DMS53 treated with DMSO at 0.1 percent for 48 hours (cell line): ENCODE measurements around the gene MRAS.
A peak's percentile ranks its signal among the peaks of the same experiment; 100 is the strongest.

Source experiments
- DNase-seq: peaks from one replicate; lab custom pipeline; 2025; ENCODE audit not compliant: unreplicated experiment; lab: John Stamatoyannopoulos, UW

The MRAS gene

DNA sequence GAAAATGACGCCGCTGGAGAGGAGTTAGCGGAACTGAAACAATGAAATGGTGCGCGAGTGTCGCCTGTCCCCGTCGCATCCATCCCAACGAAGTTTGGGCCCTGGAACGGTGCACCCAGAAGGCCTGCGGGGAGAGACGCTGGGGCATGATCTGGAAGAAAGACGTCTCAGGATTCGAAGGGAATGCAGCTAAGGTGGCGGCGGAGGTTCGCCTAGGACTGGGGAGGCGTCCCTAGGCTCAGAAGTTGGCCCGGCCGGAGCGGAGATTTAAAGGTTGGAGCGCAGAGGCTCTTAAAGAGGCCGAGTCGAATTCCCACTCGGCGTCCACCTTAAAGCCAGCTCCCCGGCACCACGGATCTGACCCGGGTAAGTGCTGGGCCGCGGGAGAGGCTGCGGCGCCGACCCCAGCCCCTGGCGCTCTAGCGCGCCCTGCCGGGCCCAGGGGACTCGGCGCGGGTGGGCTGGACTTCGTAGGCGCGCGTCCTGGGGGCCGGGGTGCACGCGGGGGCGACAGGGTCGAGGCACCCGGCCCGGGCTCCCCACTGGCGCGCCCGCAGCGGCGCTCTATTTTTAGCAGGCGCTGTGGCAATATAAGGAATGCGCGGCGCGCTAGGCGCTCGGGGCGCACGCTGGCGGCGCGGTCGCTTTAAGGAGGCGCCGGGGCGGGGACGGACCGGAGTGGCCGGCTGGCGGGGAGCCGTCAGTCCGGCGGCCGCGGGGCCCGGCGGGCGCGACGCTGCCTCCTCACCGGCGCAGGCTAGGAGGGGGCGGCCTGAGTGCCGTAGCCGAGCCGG lies at the start of gene MRAS:
TSS of gene MRAS (plus strand) at position 620 of the 794 bp plus-strand sequence. CDS start 24,305 bp downstream, outside the sequence.
- peak; percentile 5 for DNase-seq

GRCh38 chr3:138300647-138301046 lies 47.7 kb upstream of the MRAS start:
- no peak for DNase-seq

DNA sequence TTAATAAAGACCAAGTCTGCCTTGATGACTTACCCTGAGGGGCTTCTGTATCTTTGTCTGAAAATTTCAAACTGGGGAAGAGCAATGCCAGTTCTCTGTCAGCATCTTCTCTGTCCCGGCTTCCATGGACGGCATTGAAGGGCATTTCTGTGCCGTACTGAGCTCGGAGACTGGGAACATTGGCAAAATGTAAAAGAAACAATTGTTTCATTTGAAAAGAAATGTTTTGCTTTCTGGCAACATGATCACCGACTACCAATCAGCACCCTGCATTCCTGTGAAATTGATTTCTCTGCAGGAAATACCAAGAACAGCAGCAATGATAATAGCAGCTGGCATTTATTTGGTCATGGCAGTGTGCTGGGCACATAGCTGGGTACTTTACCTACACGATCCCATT lies 44.9 kb upstream of the MRAS start:
- DNase-seq = no peak

DNA sequence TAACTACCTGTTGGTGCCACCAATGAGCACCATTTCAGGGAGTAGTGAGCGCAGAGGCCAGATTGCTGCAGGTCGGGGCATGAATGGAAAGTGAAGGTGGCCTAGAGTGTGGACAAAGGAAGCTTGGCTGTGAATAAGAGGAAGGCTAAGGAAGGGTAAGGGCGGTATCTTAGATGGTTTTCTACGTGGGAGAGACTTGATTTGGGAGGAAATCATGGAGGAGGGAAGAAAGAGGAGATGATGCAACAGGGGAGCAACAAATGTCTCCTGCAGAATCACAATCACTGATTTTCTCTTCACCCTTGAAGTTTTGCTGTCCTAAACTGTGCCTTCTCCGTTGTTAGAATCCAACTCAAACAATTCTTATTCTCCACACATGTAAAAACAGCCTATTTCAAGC lies 40.5 kb upstream of the MRAS start:
- no peak for DNase-seq

DNA sequence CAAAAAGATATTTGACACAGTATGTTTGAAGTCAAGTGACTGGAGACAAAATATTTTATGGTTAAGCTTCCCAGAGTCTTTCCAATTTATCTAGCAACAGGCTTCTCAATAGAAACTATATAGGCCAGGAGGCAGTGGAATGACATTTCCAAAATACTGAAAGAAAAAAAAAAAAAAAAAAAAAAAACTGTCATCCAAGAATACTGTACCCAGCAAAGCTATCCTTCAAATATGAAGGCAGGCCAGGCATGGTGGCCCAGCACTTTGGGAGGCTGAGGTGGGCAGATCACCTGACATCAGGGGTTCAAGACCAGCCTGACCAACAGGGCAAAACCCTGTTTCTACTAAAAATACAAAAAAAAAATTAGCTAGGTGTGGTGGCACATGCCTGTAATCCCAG lies 39.6 kb upstream of the MRAS start:
- no peak for DNase-seq

- DNase-seq = no peak
Measured at GRCh38 chr3:138310494-138310893, 37.9 kb upstream of the MRAS start.

- DNase-seq = no peak
Measured at GRCh38 chr3:138314751-138315150, 33.6 kb upstream of the MRAS start.

DNA sequence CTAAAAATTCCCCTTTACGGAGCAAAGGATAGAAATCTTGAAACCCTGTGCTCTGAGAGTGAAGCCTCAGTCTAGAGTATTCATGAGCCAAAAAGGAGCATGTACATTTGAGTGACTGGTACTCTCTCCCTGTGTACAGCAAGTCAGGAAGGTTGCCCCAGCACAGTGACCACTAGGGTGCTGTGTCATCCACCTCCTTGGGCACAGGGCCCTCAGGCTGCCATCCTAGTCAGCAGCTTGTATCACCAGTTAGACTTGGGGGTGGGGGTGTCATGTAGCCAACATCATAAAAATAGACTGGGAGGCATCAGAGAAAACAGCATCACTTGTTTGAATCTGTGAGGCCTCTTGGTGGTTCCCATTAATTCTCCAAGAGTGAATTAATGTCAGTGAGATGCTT lies 30.7 kb upstream of the MRAS start:
- DNase-seq = no peak

GRCh38 chr3:138323971-138324370 lies 24.4 kb upstream of the MRAS start:
- DNase-seq = no peak

DNA sequence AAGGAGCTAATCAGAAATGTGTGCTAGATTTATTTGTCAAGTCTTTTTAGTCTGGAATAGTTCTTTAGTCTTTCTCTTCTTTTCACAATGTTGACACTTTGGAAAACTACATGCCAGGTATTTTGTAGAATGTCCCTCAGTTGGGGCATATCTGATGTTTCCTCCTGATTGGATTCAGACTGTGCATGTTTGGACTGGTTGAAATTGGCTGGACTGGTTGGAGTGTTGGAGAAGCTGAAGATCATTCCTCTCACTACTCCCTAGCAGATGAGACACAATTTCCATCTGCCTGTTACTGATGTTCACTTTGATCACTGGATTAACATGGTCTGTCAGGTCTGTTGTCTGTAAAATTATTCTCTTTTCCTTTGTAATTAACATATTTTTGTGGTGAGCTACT lies 22.4 kb upstream of the MRAS start:
- no peak for DNase-seq

- DNase-seq = no peak
Measured at GRCh38 chr3:138326866-138327595, 21.3 kb upstream of the MRAS start.

GRCh38 chr3:138327831-138328230 lies 20.5 kb upstream of the MRAS start:
- no peak for DNase-seq

GRCh38 chr3:138328341-138328740 lies 20.0 kb upstream of the MRAS start:
- DNase-seq = no peak

- peak; percentile 62 for DNase-seq
Measured at GRCh38 chr3:138329127-138329983, 19.0 kb upstream of the MRAS start, which contains the start of gene NME9. NME9 (minus strand) TSS chr3:138329851; CDS start chr3:138329335, 516 bp downstream.

- no peak for DNase-seq
Measured at GRCh38 chr3:138329984-138330293, 18.4 kb upstream of the MRAS start.

DNA sequence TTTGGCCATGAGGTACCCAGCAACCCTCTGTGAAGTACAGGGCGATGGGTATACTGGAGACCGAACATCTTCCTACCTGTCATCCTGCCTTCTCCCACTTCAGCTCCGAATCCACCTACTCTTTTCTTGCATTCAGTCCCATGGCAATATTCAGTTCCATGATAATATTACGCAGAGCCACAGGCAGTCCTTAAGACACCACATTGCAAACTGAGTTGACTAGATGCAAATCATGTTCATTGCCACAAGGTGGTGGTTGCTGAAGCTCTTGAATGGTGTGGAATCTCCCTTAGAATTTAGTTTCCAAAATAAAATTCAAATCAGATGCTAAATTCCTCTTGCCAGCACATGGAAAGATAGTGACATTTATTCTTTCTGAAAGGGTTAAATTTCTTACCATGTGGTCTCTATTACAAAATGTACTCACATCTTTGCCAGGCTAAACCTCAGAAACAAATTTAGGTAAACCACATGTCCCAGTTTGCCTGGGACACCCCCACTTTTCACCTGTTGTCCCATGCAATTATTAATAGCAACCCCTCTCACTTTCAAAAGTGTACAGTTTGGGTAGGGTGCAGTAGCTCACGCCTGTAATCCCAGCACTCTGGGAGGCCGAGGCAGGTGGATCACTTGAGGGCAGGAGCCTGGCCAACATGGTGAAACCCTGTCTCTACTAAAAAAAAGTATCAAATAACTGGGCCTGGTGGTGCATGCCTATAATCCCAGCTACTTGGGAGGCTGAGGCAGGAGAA lies 17.1 kb upstream of the MRAS start:
- no peak for DNase-seq

GRCh38 chr3:138332472-138333073 lies 15.8 kb upstream of the MRAS start:
- no peak for DNase-seq

GRCh38 chr3:138334608-138335007 lies 13.8 kb upstream of the MRAS start:
- DNase-seq = no peak

GRCh38 chr3:138336454-138336999 lies 11.9 kb upstream of the MRAS start:
- no peak for DNase-seq

DNA sequence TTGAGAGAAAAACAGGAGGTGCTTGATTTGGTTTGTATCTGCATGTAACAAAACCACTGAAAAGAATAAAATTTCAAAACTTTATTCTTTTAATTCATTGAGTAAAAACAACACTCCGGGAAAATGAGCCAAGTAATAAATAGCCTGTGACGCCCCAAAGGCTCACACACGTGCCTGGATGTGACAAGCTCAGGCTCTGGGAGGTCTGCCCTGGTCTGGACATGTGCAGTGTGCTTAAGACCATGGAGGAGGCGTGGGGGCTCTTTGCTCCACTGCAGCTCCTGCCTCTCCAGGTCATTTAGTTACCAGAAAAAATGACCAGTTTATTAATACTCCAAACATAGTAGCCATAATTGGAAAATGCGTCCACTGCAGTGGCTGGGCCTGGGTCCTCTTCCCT lies 10.1 kb upstream of the MRAS start:
- DNase-seq = no peak
